SW480 (cell line): ENCODE results near the gene FFAR3.
A peak's percentile ranks its signal among the peaks of the same experiment; 100 is the strongest.
"Not testable (repeated sequence)": the region's sequence is repeated elsewhere in the genome, so short reads cannot be mapped to it uniquely, and the experiment has no call there.

Source experiments
- DNase-seq: peaks from one replicate; pipeline ENCODE4 v3.0.0-alpha.2; 2016; ENCODE audit warnings: low spot score

The FFAR3 gene

DNA sequence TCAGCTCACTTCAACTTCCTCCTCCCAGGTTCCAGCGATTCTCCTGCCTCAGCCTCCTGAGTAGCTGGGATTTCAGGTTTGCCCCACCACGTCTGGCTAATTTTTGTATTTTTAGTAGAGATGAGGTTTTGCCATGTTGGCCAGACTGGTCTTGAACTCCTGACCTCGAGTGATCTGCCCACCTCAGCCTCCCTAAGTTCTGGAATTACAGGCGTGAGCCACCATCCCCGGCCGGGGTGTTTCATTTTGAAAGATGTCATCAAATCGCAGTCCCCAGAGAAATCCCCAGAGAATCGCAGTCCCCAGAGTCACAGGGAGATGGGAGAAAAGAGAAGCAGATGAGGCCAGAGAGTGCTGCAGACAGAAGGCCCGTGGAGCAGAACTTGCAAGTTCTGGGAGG, 43.2 kb downstream of the FFAR3 start:
- DNase-seq: not testable (repeated sequence)

DNA sequence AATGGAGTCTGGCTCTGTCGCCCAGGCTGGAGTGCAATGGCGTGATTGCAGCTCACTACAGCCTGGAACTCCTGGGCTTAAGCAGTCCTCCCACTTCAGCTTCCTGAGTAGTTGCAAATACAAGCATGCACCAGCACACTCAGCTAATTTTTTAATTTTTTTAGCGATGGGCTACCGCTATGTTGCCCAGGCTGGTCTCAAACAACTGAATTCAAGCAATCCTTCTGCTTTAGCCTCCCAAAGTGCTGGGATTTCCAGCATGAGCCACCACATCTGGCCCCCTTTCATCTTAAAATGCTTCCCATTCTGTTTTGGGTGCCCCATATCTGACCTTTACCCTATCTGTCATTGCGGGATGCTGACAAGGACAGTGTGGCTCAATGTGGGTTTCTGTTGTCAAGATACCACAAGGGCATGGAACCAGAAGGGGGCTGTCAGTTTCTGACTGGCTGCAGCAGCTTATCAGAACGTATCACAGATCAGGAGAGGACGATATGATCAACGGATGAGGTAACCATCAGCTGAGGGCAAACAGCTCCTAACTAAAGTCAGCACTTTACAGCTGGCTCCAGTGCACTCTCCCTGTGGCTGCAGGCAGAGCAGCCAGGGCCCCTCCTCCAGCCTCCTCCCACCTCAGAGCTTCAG, 45.0 kb downstream of the FFAR3 start:
- DNase-seq: no peak

GRCh38 chr19:35404879-35405622, 46.8 kb downstream of the FFAR3 start:
- peak; percentile 18 for DNase-seq

DNA sequence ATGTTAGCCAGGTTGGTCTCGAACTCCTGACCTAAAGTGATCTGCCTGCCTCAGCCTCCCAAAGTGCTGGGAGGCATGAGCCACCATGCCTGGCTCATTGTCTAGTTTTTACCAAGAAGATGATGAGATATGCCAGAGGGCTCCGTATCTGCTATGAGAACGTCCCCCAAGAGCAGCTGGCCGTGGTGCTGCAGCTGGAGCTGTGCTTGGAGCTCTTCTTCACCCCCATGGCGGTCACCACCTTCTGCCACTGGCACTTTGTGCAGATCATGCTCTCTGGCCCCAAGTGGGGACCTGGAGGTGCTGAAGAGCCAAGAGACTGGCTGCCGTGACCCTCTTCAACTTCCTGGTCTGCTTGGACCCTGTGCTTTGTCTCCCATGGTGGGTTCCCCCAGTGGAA, 49.4 kb downstream of the FFAR3 start:
- DNase-seq: no peak

DNA sequence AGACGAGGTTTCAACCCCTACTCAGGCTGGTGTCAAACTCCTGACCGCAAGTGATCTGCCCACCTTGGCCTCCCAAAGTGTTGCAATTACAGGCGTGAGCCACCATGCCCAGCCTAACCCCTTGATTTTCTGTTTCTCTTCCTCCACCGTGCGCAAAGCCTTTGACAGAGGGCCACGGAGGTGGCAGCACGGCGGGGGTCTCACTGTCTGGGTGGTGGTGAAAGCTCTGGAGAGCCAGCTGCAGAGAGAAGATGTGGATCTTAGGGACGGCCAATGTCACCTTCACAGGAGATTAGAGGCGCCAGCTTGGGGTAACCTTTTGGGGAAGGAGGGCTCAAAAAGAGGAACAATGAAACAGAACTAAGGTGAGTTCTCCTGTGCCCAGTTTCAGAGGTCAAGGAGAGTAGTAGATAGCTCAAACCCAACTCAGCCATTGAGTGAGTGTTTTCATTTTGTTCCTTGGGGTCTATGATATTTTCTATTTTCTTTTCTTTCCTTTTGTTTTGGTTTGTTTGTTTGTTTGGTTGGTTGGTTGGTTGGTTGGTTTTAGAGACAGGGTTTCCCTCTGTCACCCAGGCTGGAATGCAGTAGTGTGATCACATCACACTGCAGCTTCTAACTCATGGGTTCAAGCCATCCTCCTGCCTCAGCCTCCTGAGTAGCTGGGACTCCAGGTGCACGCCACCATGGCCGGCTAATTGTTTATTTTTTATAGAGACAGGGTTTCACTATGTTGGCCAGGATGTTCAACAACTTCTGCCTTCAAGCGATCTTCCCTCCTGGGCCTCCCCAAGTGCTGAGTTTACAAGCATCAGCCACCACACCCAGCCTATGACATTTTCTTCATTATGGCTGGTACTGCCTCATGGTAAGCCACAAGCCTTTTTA, 50.3 kb downstream of the FFAR3 start:
- DNase-seq: no peak

DNA sequence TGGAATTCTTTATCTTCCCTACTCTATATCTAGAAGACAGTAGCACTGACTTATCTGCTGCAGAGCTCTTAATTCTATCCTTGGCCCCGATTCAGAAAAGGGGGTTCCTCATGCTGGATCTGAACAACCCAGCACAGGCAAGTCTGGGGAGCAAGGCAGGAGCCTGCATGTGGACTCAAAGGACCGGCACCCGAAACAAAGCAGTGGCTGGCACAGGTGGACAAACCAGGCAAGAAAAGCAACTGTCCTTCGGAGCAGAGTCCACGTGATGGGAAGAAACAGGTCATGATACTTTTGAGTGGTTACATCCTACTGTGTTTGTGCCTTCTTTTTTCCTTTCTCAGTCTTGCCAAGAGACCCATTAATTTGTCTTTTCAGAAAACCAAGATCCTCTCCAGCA, 50.9 kb downstream of the FFAR3 start:
- DNase-seq: no peak
